Nephron progenitor cell (in vitro differentiated cells): ENCODE measurements around the gene MARCHF10.

Source experiments
- DNase-seq: peaks from one replicate; pipeline ENCODE4 v3.0.0; 2021
- H3K27ac Mint-ChIP-seq: 2 replicates; pipeline ENCODE4 v1.8.0; 2021; ENCODE audit warnings: mild to moderate bottlenecking, moderate library complexity, mixed read lengths
- H3K27me3 Mint-ChIP-seq: 2 replicates; pipeline ENCODE4 v1.8.0; 2021; ENCODE audit warnings: mild to moderate bottlenecking, low read depth, mixed read lengths; ENCODE audit not compliant: poor library complexity
- H3K36me3 Mint-ChIP-seq: 2 replicates; pipeline ENCODE4 v1.8.0; 2021; ENCODE audit warnings: low read depth, mixed read lengths
- H3K4me1 Mint-ChIP-seq: 2 replicates; pipeline ENCODE4 v1.8.0; 2021; ENCODE audit warnings: mixed read lengths
- H3K4me3 Mint-ChIP-seq: 2 replicates; pipeline ENCODE4 v1.8.0; 2021; ENCODE audit warnings: mild to moderate bottlenecking, moderate library complexity, mixed read lengths
- H3K9me3 Mint-ChIP-seq: 2 replicates; pipeline ENCODE4 v1.8.0; 2021; ENCODE audit warnings: mild to moderate bottlenecking, moderate library complexity, mixed read lengths
- CTCF ChIP-seq: fragments of 200-600 bp; sonication (generic); IDR thresholded peaks from 2 replicates; pipeline ENCODE4 v1.5.0; 2021; ENCODE audit warnings: antibody characterized with exemption

Gene MARCHF10

GRCh38 chr17:62745806-62746205, 62.3 kb downstream of the MARCHF10 start:
- Mint-ChIP-seq H3K9me3 (no peaks in the 10 kb centered on the region), H3K27ac (peak overlapping the region; percentile 13), H3K4me1 (peaks cover 23% of the 10 kb centered on the region), H3K27me3 (peaks cover 17% of the 10 kb centered on the region), H3K4me3 (no peak overlapping the region), H3K36me3 (no peaks in the 10 kb centered on the region)
- no peak for DNase-seq
- no peak for TF ChIP-seq CTCF

- Mint-ChIP-seq H3K36me3 (no peaks in the 10 kb centered on the region), H3K4me3 (no peak overlapping the region)
Measured at GRCh38 chr17:62744259-62744658, 63.9 kb downstream of the MARCHF10 start.

GRCh38 chr17:62741290-62741689, 66.8 kb downstream of the MARCHF10 start:
- no peak overlapping the region for H3K4me3 Mint-ChIP-seq
- no peaks in the 10 kb centered on the region for H3K36me3 Mint-ChIP-seq

More at GRCh38 chr17:62744259-62744658, 63.9 kb downstream of the MARCHF10 start:
- DNase-seq, result no peak
- no peak for TF ChIP-seq CTCF
- Mint-ChIP-seq H3K27me3 (peaks cover 6% of the 10 kb centered on the region), H3K27ac (no peak overlapping the region), H3K4me1 (peaks cover 13% of the 10 kb centered on the region), H3K9me3 (no peaks in the 10 kb centered on the region)

GRCh38 chr17:62739645-62740388, 68.3 kb downstream of the MARCHF10 start:
- no peaks in the 10 kb centered on the region for H3K9me3 Mint-ChIP-seq
- H3K27ac Mint-ChIP-seq, result no peak overlapping the region
- H3K36me3 Mint-ChIP-seq, result no peaks in the 10 kb centered on the region
- peaks cover 4% of the 10 kb centered on the region for H3K27me3 Mint-ChIP-seq
- H3K4me1 Mint-ChIP-seq, result peaks cover 31% of the 10 kb centered on the region
- no peak for DNase-seq
- no peak overlapping the region for H3K4me3 Mint-ChIP-seq
- TF ChIP-seq CTCF, result no peak

More at GRCh38 chr17:62741290-62741689, 66.8 kb downstream of the MARCHF10 start:
- H3K27me3 Mint-ChIP-seq, result peaks cover 6% of the 10 kb centered on the region
- TF ChIP-seq CTCF, result no peak
- H3K9me3 Mint-ChIP-seq, result no peaks in the 10 kb centered on the region
- no peak for DNase-seq
- H3K4me1 Mint-ChIP-seq, result peaks cover 27% of the 10 kb centered on the region
- H3K27ac Mint-ChIP-seq, result no peak overlapping the region

- peaks cover 4% of the 10 kb centered on the region for H3K27me3 Mint-ChIP-seq
- no peak for TF ChIP-seq CTCF
- H3K4me3 Mint-ChIP-seq, result no peak overlapping the region
- H3K4me1 Mint-ChIP-seq, result peaks cover 32% of the 10 kb centered on the region
- H3K9me3 Mint-ChIP-seq, result no peaks in the 10 kb centered on the region
- no peak for DNase-seq
- no peaks in the 10 kb centered on the region for H3K36me3 Mint-ChIP-seq
- no peak overlapping the region for H3K27ac Mint-ChIP-seq
Measured at GRCh38 chr17:62738281-62738680, 69.8 kb downstream of the MARCHF10 start.

GRCh38 chr17:62737513-62737912, 70.6 kb downstream of the MARCHF10 start:
- H3K4me3 Mint-ChIP-seq, result no peak overlapping the region
- H3K4me1 Mint-ChIP-seq, result peaks cover 32% of the 10 kb centered on the region
- no peaks in the 10 kb centered on the region for H3K9me3 Mint-ChIP-seq
- DNase-seq, result no peak
- H3K27me3 Mint-ChIP-seq, result no peaks in the 10 kb centered on the region
- TF ChIP-seq CTCF, result no peak
- H3K27ac Mint-ChIP-seq, result no peak overlapping the region
- no peaks in the 10 kb centered on the region for H3K36me3 Mint-ChIP-seq
